NOMO-1 treated with DMSO at 0.1 percent for 48 hours (cell line): Measurements from ENCODE around the gene GPR37L1.
"Not testable (repeated sequence)": the region's sequence is repeated elsewhere in the genome, so short reads cannot be mapped to it uniquely, and the experiment has no call there.

Source experiments
- DNase-seq: peaks from one replicate; lab custom pipeline; 2025; ENCODE audit not compliant: unreplicated experiment; lab: John Stamatoyannopoulos, UW

The GPR37L1 gene

DNA sequence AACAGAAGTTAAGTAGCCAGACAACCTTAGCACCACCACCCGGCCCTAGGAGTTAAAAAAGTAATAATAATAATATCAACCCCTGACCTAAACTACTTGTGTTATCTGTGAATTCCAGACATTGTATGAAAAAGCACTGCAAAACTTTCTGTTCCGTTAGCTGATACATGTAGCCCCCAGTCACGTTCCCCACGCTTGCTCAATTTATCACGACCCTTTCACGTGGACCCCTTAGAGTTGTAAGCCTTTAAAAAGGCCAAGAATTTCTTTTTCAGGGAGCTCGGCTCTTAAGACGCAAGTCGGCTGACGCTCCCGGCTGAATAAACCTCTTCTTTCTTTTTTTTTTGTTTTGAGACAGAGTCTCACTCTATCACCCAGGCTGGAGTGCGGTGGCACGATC lies 44.3 kb downstream of the GPR37L1 start:
- not testable (repeated sequence) for DNase-seq

- no peak for DNase-seq
Measured at GRCh38 chr1:202167708-202168415, 45.1 kb downstream of the GPR37L1 start.

- DNase-seq = no peak
Measured at GRCh38 chr1:202168861-202169260, 46.1 kb downstream of the GPR37L1 start.

- DNase-seq = no peak
Measured at GRCh38 chr1:202170726-202171125, 48.0 kb downstream of the GPR37L1 start.

DNA sequence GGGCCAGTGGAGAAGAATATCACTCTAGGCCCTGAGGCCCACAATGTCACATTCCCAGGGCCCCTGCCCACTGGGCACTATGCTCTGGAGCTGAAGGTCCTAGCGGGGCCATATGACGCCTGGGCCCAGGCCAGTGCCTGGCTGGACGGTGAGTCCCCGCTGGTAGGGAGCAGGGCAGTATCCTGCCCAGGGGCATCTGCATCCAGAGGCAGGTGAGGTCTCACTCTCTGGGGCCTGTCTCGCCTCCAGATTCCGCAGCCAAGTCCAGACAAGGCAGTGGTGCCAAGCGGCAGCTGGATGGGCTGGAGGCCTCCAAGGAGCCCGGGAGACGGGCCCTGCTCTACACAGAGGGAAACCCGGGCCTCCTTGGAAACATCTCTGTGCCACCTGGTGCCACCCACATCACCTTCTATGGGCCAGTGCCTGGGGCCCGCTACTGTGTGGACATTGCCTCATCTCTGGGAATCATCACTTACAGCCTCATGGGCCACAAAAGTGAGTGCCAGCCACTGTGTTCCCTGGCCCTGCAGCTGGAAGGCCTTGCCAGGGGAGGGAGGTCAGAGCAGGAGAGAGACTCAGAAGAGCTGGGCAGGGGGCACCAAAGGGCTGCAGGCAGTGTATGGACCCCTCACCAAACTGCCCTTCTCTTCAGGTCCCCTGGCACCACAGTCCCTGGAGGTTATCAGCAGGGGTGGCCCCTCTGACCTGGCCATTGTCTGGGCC lies 48.7 kb downstream of the GPR37L1 start:
- no peak for DNase-seq

DNA sequence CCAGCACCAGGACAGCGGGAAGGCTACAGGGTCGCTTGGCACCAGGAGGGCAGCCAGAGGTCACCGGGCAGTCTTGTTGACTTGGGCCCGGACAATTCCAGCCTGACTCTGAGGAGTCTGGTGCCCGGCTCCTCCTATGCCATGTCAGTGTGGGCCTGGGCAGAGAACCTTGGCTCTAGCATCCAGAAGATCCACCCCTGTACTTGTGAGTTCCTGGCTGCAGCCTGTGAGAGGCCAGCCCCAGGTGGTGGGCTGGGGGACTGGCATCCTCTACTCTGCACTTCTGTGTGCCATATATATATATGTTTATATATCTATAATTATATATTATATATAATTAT lies 49.3 kb downstream of the GPR37L1 start:
- DNase-seq = peak; percentile 40

- no peak for DNase-seq
Measured at GRCh38 chr1:202173993-202174392, 51.3 kb downstream of the GPR37L1 start.

DNA sequence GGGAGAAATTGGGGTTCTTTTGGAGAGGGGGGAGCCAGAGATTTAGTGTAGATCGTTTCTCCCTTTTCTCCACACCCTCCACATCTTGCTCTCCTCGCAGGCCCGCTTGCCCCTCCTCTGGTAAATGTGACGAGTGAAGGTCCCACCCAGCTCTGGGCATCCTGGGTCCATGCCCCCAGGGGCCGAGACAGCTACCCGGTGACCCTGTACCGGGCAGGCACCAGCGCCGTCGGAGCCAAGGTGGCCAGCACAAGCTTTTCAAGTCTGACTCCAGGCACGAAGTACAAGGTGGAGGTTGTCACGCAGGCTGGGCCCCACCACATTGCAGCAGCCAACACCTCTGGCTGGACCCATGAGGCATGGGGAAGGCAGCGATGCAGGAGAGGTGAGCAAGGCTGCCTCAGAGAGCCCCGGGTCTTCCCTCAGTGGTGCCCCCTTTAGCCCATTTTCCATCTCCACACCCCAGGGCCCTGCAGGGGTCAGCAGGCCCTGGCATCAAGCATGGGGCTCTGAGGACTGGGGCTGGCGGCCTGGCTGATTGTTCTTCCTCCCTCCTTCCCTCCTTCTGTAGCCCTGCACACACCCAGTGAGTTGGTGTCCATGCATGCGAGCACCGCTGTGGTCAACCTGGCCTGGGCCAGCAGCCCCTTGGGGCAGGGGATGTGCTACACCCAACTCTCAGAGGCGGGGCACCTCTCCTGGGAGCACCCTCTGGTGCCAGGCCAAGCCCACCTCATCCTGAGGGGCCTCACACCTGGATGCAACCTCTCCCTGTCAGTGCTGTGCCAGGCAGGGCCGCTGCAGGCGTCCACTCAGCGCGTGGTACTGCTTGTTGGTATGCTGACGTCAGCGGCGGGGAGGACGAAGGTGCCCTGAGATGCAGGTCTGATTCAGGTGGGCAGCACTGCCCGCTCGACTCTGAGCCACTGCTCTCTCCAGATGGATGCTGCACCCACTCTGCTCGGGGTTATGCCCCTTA lies 54.5 kb downstream of the GPR37L1 start:
- no peak for DNase-seq

GRCh38 chr1:202179828-202180750 lies 57.4 kb downstream of the GPR37L1 start:
- DNase-seq = no peak

- DNase-seq = not testable (repeated sequence)
Measured at GRCh38 chr1:202180751-202181139, 58.0 kb downstream of the GPR37L1 start.

- DNase-seq = no peak
Measured at GRCh38 chr1:202181586-202181985, 58.9 kb downstream of the GPR37L1 start.

DNA sequence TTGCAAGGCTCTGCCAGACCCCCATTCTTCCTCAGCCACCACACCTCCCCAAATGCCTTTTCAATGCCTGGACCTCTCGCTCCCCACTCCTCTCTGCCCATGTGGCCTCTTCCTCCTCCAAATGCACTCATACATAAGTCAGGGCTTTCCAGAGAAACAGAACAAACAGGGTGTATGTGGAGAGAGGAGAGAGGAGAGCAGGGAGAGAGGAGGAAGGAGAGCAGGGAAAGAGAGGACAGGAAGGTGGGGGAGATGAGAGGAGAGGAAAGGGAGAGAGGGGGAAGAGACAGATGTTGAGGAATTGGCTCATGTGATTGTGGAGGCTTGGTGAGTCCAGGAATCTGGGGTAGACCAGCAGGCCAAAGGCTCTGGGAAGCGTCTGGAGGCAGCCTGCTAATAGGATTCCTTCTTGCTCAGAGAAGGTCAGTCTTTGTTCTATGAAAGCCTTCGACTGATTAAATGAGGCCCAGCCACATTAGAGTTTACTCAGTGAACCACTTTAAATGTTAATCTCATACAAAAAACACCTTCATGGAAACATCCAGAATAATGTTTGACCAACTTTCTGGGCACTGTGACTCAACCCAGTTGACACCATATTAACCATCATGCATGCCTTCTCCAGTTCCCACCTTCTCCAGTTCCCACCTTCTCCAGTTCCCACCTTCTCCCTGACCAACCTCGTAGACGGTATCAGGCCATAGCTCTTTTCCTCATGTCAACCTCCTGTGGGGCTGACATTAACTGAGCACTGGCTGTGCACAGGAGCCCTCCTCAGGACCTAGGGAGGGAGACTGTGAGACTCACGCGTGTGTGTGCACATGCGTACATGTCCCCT lies 59.5 kb downstream of the GPR37L1 start:
- no peak for DNase-seq
